ENCODE results near the gene LAMP2. TPM values are rescaled to one million over a fixed set of nuclear protein-coding genes. Genes with fewer than 3 reads are reported as not detected.

Gene LAMP2
- total and polyA plus RNA-seq, 10 of the 15 experiments (the other 5 are each of a cell fraction or from before 2014, with no cell fraction given) = 21.0 to 48.1 (median 27.3) TPM

DNA sequence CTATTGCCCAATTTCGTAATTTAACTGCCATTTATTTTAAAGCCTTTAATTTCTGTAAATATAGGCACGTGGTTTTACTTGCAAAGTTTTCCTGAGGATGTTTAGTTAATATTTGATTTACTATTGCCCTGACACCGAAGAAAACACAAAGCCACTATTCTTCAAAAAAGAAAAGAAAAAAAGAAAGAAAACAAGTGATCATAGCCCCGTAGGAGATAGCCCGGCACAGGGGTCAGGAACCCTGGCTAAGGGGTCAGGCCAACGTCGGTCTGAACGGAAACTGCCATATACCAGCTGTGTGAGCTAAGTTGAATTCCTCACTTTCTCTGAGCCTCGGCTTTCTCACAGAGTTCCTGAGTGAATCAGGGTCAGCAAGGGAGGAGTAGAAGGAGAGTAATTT, 17.7 kb upstream of the LAMP2 start:
- no TSS peak for BruUV-seq (replicated peaks)
- POLR2A ChIA-PET = interaction anchor here (0.6 to 0.7 kb wide), 2 partner anchors 43 to 302 kb away, joined by 3 to 4 read pairs; no protein-coding TSS in a partner anchor
- FAIRE-seq = no peak
- ATAC-seq = no peak
- RAD21 ChIA-PET (ENCODE audit: unreplicated experiment) = interaction anchor here (1.3 kb wide), 2 partner anchors 197 to 303 kb away, joined by 3 to 7 read pairs; no protein-coding TSS in a partner anchor
- intact Hi-C loops (cut with micrococcal nuclease; ENCODE audit: unreplicated experiment) (loop anchor here (1.0 kb wide), 1 partner anchor 17 kb away; the partner anchor contains the start of gene LAMP2), in situ Hi-C loops (cut with MboI) (no loop called here)
- Histone ChIP-seq H3K9ac (ENCODE audit: control insufficient read depth, insufficient read depth, low read length) (no peak overlapping the region), H3K27me3 (replicated peaks in 1 of 2; ENCODE audit: control insufficient read depth in 2 of 2, insufficient read depth in 2 of 2, low read length in 1 of 2) (no peaks in the 10 kb centered on the region), H3K4me3 (no peak overlapping the region), H3K27ac (ENCODE audit: control insufficient read depth, insufficient read depth) (no peak overlapping the region), H3K36me3 (ENCODE audit: control insufficient read depth in 2 of 2, insufficient read depth in 2 of 2, low read length in 1 of 2) (no peaks in the 10 kb centered on the region), H3K9me3 (replicated peaks; ENCODE audit: control insufficient read depth, insufficient read depth, low read length) (no peaks in the 10 kb centered on the region), H3K4me1 (ENCODE audit: control insufficient read depth, insufficient read depth, low read length) (no peaks in the 10 kb centered on the region), H4K20me1 (ENCODE audit: control insufficient read depth, insufficient read depth) (no peaks in the 10 kb centered on the region), H2AFZ (ENCODE audit: control insufficient read depth, low read depth, low read length) (no peak overlapping the region), H3K4me2 (ENCODE audit: control insufficient read depth, insufficient read depth) (no peak overlapping the region), H3K79me2 (ENCODE audit: control insufficient read depth, insufficient read depth, low read length) (no peaks in the 10 kb centered on the region)
- DNase-seq (ENCODE audit: low read depth, low spot score) = no peak
- 57% methylated on average over 9 of the region's 9 CpGs for WGBS (ENCODE audit: insufficient coverage, insufficient replicate concordance, low lambda C conversion rate, missing lambda C conversion rate)
- SMC1A ChIA-PET (ENCODE audit: uncharacterized antibody, unreplicated experiment) = interaction anchor here (1.1 to 2.2 kb wide), 4 partner anchors 21 to 176 kb away, joined by 4 to 6 read pairs (median 4); partner anchors contain the start of gene MCTS1
- CTCF ChIA-PET = interaction anchor here (0.6 to 1.4 kb wide), 7 partner anchors 9 to 283 kb away, joined by 3 to 7 read pairs (median 4); no protein-coding TSS in a partner anchor
- TF ChIP-seq REST (IDR thresholded peaks at IDR 0.05; ENCODE audit: low read depth, low read length) (no peak), JUNB (IDR thresholded peaks at IDR 0.05) (no peak), NFYA (IDR thresholded peaks at IDR 0.05; ENCODE audit: borderline replicate concordance, low read depth, low read length) (no peak), ELK1 (IDR thresholded peaks at IDR 0.05; ENCODE audit: low read depth, low read length) (no peak), CBX5 (IDR thresholded peaks at IDR 0.05; ENCODE audit: low read depth) (no peak), MXI1 (IDR thresholded peaks at IDR 0.05; ENCODE audit: low read depth, low read length) (no peak; the same call in 1 of the 2 replicates), SREBF1 (IDR thresholded peaks at IDR 0.05; ENCODE audit: low read length) (no peak), PAX8 (IDR thresholded peaks at IDR 0.05) (no peak), ETV6 (conservative IDR thresholded peaks at IDR 0.05 in 1 of 2, IDR thresholded peaks at IDR 0.05 in 1 of 2; ENCODE audit: borderline replicate concordance in 1 of 2, low read depth in 1 of 2) (no peak), ZNF687 (IDR thresholded peaks at IDR 0.05) (no peak), POU2F2 (IDR thresholded peaks at IDR 0.05; ENCODE audit: borderline replicate concordance, low read depth, low read length) (no peak), MTA3 (IDR thresholded peaks at IDR 0.05; ENCODE audit: borderline replicate concordance, low read length) (no peak), SMARCA5 (IDR thresholded peaks at IDR 0.05) (no peak), ZBED1 (IDR thresholded peaks at IDR 0.05; ENCODE audit: borderline replicate concordance) (no peak), RAD21 (IDR thresholded peaks at IDR 0.05; ENCODE audit: insufficient read depth, low read depth, low read length) (no peak), POLR2A (IDR thresholded peaks at IDR 0.05; ENCODE audit: low read depth, low read length) (no peak)
- TF ChIP-seq, protein P1, sequence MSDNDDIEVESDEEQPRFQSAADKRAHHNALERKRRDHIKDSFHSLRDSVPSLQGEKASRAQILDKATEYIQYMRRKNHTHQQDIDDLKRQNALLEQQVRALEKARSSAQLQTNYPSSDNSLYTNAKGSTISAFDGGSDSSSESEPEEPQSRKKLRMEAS (IDR thresholded peaks at IDR 0.05; ENCODE audit: low read depth, low read length) = no peak

Data from GM12878 (cell line).